Measurements from ENCODE around the gene S100A2.
"Not testable (repeated sequence)": the region's sequence is repeated elsewhere in the genome, so short reads cannot be mapped to it uniquely, and the experiment has no call there.

S100A2 gene

DNA sequence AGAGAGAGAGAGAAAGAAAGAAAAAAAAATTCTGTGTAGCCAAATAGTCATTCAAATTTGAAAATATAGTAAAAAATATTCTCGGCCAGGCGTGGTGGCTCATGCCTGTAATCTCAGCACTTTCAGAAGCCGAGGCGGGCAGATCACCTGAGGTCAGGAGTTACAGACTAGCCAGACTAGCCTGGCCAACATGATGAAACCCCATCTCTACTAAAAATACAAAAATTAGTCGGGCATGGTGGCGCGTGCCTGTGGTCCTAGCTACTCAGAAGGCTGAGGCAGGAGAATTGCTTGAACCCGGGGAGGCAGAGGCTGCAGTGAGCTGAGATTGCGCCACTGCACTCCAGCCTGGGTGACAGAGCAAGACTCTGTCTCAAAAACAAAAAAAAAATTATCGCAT, 22.4 kb upstream of the S100A2 start:
- not testable (repeated sequence) for FAIRE-seq

DNA sequence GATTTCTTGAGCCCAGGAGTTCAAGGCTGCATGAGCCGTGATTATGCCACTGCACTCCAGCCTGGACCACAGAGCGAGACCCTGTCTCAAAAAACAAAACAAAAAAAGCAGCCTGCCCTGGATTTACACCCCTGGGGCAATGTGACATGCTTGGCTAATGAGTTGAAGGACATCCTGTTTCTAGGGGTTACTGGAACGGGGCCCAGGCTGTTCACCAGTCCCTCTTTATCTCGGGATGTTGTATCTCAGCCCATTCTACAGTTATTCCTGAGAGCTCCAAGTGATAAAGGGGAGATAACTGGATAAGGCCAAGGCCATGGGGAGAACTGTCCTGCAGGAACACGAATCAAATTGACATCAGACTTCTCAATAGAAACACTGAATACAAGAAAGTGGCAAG, 21.7 kb upstream of the S100A2 start:
- FAIRE-seq: no peak

DNA sequence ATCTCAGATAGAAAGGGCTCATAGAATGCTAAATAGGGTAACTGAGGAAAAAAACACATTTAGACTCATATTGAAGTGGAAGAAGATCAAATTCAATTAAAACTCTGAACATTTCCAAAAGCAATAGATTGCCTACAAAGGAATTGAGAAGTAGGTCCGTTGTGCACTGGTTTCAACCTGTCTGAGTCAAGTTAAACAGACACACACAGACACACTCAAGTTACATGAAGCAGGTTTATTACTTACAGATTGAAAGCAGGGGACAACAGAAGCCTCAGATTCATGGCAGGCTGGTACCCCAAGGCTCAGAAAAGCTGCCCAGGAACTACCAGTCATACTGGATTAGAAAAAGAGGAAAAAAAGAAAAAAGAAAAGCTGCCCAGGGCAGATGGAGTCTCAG, 20.7 kb upstream of the S100A2 start:
- no peak for FAIRE-seq

DNA sequence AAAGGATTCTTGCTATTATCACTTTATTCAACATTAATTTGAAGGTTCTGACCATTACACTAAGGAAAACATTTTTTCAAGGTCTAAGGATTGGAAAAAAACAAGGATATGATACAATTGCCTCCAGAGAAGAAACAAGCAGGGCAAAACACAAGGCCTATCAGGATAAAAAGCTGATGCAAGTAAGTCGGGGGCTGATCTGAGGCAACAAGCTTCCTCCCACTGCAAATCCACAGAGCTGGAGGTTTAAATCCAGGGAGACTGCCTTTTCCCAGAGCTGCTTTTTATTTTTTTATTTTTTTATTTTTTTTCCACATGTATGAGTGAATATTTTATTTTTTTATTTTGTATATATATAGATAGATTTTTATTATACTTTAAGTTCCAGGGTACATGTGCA, 19.4 kb upstream of the S100A2 start:
- no peak for FAIRE-seq

DNA sequence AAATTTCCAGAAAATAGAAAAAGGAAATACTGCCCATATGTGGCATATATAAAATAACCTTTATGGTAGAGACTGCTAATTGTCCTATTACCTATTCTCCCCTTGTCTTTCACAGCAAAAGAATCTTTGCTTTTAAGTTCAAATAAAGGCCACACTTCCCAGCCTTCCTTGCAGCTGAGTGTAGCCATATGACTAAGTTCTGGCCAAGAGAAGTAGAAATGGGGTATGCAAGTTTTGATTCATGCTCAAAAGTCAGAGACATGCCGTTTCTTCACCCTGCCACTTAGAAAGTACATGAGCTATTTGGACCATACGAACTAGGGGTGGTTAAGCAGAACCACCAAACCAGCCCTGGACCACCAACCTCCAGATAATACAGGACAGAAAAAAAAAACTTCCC, 18.3 kb upstream of the S100A2 start:
- no peak for FAIRE-seq

DNA sequence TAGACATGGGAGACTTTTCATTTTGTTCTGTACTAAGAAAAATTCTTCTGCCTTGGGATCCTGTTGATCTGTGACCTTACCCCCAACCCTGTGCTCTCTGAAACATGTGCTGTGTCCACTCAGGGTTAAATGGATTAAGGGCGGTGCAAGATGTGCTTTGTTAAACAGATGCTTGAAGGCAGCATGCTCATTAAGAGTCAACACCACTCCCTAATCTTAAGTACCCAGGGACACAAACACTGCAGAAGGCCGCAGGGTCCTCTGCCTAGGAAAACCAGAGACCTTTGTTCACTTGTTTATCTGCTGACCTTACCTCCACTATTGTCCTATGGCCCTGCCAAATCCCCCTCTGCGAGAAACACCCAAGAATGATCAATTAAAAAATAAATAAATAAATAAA, 17.9 kb upstream of the S100A2 start:
- FAIRE-seq: not testable (repeated sequence)

DNA sequence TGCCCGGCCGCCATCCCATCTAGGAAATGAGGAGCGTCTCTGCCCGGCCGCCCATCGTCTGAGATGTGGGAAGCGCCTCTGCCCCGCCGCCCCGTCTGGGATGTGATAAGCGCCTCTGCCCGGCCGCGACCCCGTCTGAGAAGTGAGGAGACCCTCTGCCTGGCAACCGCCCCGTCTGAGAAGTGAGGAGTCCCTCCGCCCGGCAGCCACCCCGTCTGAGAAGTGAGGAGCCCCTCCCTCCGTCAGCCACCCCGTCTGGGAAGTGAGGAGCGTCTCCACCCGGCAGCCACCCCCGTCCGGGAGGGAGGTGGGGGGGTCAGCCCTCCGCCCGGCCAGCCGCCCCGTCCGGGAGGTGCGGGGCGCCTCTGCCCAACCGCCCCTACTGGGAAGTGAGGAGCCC, 17.2 kb upstream of the S100A2 start:
- not testable (repeated sequence) for FAIRE-seq

DNA sequence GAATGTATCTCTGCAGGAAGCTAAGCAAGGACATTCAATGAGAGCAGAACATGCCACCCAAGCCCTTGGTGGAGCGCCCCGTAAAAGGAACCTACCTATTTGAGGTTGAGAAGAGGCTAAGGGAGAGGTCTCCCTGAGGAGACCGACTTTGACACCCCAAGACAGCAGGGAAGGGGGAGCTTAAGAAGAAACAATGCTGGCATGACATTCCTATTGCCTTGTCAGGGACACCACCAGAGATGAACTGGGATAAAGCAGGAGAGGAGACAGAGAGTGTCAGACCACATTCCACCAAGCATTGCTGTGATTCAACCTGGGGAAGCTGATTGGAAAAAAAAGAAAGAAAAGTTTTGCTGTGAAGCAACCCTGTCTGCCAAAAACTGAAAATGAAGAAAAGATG, 13.3 kb upstream of the S100A2 start:
- no peak for FAIRE-seq

DNA sequence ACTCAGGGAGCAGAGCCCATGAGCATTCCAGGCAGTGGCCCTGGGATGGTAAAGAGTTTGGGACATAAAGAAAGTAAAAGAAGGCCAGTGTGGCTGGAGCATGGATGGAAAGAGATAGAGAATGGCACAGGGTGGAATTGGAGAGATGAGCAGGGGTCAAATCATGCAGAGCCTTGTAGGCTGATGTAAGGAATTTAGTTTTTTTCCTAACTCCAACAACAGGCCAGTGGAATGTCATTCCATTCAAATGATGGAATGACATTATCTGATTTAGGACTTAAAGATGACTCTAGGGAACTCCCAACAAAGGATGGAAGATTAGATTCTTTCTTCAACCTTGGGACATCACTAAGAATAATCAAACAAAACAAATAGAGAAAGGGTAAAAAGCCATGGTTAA, 12.8 kb upstream of the S100A2 start:
- FAIRE-seq: no peak

DNA sequence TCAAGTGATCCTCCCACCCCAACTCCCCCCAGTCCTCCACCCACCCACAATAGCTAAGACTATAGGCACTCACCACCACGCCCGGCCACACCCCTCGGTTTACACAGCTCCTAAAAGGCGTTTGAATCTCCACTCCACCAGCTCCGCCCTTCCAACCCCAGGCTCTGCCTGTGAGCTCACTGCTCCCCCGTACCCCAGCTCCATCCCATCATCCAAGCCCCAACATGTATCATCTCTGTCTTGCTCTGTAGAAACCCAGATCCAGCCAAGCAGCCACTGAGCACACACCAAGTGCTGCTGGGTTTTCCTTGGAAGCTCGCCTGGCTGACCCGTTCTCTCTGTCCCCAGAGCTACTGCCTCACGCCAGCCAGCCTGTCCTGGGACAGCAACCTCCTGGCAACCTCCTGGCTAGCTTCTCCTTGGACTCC, 12.0 kb upstream of the S100A2 start:
- FAIRE-seq: no peak

DNA sequence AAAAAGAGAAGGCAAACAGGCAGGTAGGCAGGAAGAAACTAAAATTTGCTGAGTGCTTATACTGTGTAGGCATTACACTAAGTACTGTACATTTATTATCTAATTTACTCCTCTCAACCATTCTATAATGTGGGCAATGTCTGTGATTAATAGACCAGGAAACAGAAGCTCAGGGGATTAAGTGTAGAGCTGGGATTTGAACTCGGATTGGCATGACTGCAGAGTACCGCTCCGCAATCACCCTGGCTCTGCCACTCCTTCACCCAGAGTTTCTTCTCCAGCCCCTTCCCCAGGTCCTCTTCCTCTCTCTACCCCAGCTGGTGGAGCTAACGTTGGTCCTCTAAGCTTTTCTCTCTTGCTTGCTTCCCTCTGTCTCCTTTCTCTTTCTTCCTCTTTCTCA, 11.5 kb upstream of the S100A2 start:
- FAIRE-seq: no peak

DNA sequence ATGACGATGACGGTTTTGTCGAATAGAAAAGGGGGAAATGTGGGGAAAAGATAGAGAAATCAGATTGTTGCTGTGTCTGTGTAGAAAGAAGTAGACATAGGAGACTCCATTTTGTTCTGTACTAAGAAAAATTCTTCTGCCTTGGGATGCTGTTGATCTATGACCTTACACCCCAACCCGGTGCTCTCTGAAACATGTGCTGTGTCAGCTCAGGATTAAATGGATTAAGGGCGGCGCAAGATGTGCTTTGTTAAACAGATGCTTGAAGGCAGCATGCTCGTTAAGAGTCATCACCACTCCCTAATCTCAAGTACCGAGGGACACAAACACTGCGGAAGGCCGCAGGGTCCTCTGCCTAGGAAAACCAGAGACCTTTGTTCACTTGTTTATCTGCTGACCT, 9.9 kb upstream of the S100A2 start:
- FAIRE-seq: not testable (repeated sequence)

DNA sequence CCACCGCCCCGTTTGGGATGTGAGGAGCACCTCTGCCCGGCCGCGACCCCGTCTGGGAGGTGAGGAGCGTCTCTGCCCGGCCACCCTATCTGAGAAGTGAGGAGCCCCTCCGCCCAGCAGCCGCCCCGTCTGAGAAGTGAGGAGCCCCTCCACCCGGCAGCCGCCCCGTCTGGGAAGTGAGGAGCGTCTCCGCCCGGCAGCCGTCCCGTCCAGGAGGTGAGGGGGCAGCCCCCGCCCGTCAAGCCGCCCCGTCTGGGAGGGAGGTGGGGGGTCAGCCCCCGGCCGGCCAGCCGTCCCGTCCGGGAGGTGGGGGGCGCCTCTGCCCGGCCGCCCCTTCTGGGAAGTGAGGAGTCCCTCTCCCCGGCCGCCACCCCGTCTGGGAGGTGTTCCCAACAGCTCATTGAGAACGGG, 9.4 kb upstream of the S100A2 start:
- FAIRE-seq: not testable (repeated sequence)

DNA sequence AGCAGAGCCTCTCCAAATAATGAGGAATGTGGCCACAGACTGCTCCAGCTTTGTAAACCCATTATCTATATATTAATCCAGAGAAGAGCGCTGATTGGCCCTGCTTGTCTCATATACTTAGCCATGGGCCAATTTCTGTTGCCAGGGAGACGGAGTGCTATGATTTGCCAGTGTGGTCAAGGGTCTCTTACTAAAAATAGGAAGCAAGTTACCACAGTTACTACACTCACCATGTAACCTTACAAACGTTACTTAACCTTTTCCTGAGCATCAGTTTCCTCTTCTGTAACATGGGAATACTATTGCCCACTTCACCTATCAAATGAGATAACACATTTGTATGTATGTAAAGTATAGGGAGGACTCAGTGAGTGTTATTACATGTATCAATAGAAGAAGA, 7.7 kb upstream of the S100A2 start:
- FAIRE-seq: no peak

DNA sequence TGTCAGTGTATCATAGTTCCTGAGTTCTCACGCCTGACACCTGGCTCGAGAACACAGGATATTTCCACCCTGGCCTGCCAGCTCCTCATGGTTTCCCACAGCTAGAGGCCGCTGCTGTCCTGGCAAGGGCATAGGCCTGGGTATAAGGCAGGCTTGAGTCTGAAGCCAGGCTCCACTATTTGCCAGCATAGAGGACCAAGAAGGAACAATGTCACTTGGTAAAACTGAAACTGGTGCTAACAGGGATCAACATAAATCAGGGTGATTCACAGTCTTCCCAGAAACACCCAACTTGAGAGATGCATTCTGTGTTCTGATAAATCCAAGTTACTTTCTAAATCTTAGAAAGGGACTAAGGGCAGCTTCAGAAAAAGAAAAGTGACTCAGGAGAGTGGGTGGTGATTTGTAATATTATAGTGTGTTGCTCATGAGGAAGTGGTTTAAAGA, 6.9 kb upstream of the S100A2 start:
- FAIRE-seq: no peak

DNA sequence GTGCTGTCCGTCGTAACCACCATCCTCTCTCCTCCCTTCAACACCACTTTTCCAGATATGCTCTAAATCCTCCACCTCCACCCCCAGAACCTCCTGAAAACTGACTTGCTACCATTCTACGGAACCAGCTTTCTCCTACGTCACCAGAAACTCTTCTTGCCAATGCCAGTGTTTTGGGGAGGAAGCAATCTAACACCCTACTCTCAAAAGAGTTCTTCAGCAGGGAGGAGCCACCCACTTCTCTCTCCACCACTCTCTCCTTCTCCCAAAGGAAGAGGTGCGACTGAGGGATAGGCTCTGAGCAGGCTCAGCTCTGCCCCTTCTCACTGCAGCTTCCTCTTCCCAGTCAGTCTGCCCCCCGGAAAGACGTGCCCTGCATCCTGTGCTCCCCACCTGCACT, 6.1 kb upstream of the S100A2 start:
- no peak for FAIRE-seq

DNA sequence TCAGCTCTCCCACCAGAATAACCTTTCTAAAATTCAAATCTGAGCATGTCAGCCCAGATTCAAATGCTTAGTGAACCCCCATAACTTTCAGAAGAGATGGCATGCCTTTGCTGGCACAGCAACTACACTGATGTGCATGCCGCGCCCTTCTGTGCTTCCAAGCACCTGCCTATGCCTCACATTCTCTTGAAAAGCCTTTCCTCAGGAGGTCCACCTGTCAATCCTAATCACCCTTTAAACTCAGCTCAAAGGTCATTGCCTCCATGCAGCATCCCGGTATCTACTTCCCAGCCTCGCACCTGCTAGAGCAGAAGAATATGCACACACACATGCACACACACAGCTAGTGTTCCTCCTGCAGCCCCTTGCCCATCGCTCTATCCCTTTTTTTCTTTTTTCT, 5.2 kb upstream of the S100A2 start:
- FAIRE-seq: no peak

DNA sequence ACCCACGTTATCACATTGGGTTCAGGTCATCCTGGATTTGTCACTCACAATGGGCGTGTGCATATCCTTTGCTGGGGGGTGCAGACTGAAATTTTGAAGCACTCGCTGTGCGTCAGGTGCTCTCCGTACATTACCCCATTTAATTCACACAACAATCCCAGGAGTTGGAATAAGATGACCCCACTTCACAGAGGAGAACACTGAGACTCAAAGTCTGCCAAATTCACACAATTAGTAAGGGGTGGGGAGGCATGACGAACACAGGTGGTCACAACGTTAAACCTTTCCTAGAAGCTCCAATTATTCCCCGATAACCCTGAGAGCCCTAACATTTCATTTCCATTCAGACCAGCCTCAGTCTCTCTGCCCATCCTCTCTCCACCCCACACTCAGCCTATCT, 3.8 kb upstream of the S100A2 start:
- FAIRE-seq: no peak

DNA sequence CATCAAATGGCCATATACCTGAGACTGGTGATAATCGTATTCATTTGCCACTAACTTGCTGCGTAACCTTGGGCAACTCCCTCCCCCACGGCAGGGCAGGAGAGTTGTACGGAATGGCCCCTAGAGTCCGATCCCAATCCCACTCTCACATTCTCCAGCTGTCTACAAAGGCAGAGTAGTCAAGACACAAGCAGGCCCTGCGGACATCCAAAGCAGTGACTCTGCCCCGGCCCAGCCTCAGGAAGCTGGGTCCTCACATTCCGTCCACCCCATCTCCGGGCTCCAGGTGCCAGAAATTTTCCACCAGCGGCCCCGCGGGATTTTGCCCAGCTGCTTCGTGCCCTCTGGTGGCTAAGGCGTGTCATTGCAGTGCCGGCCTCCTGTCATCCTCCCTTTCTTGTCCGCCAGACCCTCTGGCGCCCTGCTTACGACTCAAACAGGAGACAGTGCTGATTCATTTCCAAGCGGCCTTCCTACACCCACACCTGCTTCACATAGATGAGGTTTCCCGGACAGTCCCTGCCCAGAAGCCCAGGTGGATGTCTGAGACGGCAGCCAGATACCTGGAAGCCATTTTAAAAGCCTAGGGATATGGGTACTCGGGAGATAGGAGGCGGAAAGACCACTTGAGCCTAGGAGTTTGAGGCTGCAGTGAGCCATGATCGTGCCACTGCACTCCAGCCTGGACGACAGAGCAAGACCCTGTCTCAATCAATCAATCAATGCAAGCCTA, 2.9 kb upstream of the S100A2 start:
- FAIRE-seq: no peak

DNA sequence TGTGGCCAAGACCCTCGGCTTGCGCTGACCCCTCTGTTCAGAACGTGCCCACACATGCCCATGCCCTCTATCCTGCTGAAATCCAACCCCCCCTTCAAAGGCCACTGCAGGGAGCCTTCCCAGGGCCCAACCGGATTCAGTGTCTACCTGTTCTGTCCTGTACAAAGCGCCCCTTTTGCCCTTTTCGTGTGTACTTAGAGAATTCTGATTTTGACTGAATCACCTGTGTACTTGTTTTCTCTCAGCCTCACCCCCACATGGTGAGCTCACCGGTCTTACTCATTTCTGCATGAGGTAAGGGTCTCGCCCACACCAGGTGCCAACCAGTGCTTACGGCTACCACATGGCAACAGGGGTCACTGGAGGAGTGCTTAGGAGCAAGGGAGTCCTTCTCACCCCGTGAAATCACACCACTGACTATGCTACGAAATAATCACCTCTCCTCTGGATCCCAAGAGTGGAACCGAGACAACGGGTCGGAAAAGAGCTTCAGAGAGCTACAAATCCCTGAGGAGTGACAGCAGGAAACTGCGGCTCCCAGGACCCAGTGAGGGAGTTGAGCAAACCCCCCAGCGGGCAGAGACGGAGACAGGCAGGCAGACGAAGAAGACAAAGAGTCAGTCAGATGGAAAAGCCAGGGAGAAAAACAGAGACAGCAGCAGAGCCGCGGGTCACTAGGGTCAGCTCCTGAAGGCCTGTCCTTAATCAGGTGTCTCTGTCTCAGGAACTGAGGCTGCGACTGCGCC, 2.1 kb upstream of the S100A2 start:
- FAIRE-seq: no peak

DNA sequence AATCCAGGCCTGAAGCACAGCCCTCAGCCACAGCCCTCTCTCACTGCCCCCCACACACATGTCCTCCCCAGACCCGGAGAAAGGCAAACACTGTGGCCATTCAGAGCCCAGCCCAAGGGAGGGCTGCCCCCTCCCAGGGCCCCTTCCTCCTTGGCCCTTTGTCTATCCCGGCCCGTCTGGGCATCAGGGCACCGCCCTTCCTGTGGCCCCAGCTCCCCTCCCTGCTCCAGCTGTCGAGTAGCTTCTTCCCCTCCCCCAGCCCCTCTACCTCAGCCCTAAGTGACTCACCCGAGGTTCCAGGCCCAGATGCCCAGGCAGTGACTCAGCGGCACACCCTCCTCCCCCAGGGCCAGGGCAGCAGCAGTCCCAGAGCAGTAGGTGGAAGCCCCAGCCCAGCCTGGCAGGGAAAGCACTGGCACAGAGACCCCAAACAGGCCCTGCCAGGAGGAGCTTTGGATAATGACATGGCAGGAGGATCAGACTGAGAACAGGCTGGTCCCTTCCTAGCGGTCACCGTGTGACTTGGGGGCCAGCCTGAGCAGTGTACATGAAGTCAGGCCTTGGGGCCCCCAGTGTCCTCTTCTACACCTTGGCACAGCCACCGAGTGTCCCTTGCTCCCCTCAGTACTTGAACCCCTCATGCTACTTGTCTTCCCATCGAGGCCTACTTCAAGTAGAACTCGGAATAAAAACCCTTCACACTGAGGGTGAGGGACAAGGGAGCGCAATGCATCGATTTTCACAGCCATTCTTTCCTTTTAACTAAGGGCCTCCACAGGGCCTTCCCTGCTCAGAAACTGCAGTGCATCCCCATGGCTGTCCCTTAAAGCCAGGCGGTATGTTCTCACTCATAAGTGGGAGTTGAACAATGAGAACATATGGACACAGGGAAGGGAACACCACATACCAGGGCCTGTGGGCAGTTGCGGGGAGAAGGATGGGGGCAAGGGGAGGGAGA, 1.0 kb upstream of the S100A2 start:
- FAIRE-seq: no peak

DNA sequence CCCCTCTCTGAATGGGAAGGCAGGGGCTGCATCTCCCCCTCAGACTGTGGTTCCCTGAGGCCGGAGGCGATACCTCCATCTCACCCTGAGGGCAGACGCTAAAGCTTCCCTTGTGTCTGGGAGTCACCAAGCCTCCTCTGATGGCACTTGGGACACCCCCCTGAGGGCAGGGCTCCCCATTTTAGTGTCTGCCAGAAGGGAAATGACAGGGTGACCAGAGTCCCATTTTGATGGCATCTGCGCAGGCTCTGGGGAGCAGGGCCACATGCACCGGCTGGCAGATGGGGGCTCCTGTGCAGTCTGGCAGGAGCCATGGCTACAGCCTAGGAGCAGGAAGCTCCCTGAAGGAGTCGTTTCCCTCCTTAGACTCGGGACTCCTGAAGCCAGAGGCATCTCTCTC, 1.7 kb downstream of the S100A2 start:
- no peak for FAIRE-seq

DNA sequence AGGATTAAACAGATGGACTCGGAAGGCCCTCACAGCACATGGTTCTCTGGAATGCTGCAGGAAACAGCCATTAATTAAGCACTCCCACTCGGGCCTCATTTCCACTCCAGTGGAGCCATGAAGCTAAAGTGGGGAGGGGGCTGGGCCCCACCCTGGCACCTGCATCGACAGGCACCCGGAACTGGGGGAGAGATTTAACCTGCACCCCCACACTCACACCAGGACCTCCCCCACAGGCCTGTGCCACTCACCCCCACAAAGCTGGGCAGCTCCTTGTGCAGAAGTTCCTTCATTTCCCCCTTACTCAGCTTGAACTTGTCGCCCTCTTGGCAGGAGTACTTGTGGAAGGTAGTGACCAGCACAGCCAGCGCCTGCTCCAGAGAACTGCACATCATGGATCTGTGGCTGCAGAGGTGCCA, 2.2 kb downstream of the S100A2 start:
- no peak for FAIRE-seq
